ENCODE results near the gene GBX2. TPM values are rescaled to one million over a fixed set of nuclear protein-coding genes. Genes with fewer than 3 reads are reported as not detected.

GBX2 gene
- total and polyA plus RNA-seq, 10 of the 15 experiments (the other 5 are each of a cell fraction or from before 2014, with no cell fraction given) = not detected

- no peak for TF ChIP-seq E2F4 (IDR thresholded peaks at IDR 0.05; ENCODE audit: low read depth, low read length)
- no peak for TF ChIP-seq STAT3 (IDR thresholded peaks at IDR 0.05; ENCODE audit: low read depth, low read length)
- no peak for TF ChIP-seq SPI1 (IDR thresholded peaks at IDR 0.05; ENCODE audit: borderline replicate concordance, insufficient read depth, low read depth, low read length)
- TF ChIP-seq TBL1XR1 (IDR thresholded peaks at IDR 0.05; ENCODE audit: low read depth, low read length) = no peak
- TF ChIP-seq NRF1 (conservative IDR thresholded peaks at IDR 0.05; ENCODE audit: low read depth, low read length) = no peak
- TF ChIP-seq ZNF384 (IDR thresholded peaks at IDR 0.05; ENCODE audit: borderline replicate concordance, low read depth, low read length) = no peak
- TF ChIP-seq POLR2A (IDR thresholded peaks at IDR 0.05; ENCODE audit: low read depth, low read length) = no peak
- TF ChIP-seq SIN3A (IDR thresholded peaks at IDR 0.05; ENCODE audit: low read depth, low read length) = no peak
- TF ChIP-seq SMC3 (IDR thresholded peaks at IDR 0.05; ENCODE audit: borderline replicate concordance, low read length) = no peak
- no peak for TF ChIP-seq PKNOX1 (IDR thresholded peaks at IDR 0.05)
Measured at GRCh38 chr2:236155406-236155805, 12.8 kb downstream of the GBX2 start (continued).

GRCh38 chr2:236146436-236146835, 21.8 kb downstream of the GBX2 start:
- no peak overlapping the region for H3K27ac ChIP-seq (ENCODE audit: control insufficient read depth, insufficient read depth)
- H3K36me3 ChIP-seq (ENCODE audit: control insufficient read depth in 2 of 2, insufficient read depth in 2 of 2, low read length in 1 of 2) = no peaks in the 10 kb centered on the region
- no peaks in the 10 kb centered on the region for H3K4me1 ChIP-seq (ENCODE audit: control insufficient read depth, insufficient read depth, low read length)
- SMC1A ChIA-PET (ENCODE audit: uncharacterized antibody, unreplicated experiment) = no interaction called here
- BruUV-seq (replicated peaks) = no TSS peak
- H3K9ac ChIP-seq (ENCODE audit: control insufficient read depth, insufficient read depth, low read length) = no peak overlapping the region
- 51% methylated on average over 7 of the region's 7 CpGs for WGBS (ENCODE audit: insufficient coverage, insufficient replicate concordance, low lambda C conversion rate, missing lambda C conversion rate)
- H4K20me1 ChIP-seq (ENCODE audit: control insufficient read depth, insufficient read depth) = no peaks in the 10 kb centered on the region
- ATAC-seq (no peak), FAIRE-seq (no peak), DNase-seq (ENCODE audit: low read depth, low spot score) (no peak)
- H3K79me2 ChIP-seq (ENCODE audit: control insufficient read depth, insufficient read depth, low read length) = no peaks in the 10 kb centered on the region
- CTCF ChIA-PET = no interaction called here
- H3K4me3 ChIP-seq = no peak overlapping the region
- H3K27me3 ChIP-seq (replicated peaks in 1 of 2; ENCODE audit: control insufficient read depth in 2 of 2, insufficient read depth in 2 of 2, low read length in 1 of 2) = no peaks in the 10 kb centered on the region
- POLR2A ChIA-PET = no interaction called here
- no peaks in the 10 kb centered on the region for H3K9me3 ChIP-seq (replicated peaks; ENCODE audit: control insufficient read depth, insufficient read depth, low read length)
- H3K4me2 ChIP-seq (ENCODE audit: control insufficient read depth, insufficient read depth) = no peak overlapping the region
- H2AFZ ChIP-seq (ENCODE audit: control insufficient read depth, low read depth, low read length) = no peak overlapping the region
- intact Hi-C loops (cut with micrococcal nuclease; ENCODE audit: unreplicated experiment) = no loop called here
- RAD21 ChIA-PET (ENCODE audit: unreplicated experiment) = no interaction called here
- in situ Hi-C loops (cut with MboI) = no loop called here
- TF ChIP-seq HDAC2 (IDR thresholded peaks at IDR 0.05) = no peak
- no peak for TF ChIP-seq RBBP5 (conservative IDR thresholded peaks at IDR 0.05)
- TF ChIP-seq KAT2A (conservative IDR thresholded peaks at IDR 0.05; ENCODE audit: control insufficient read depth, low read depth, low read length) = no peak
- TF ChIP-seq PRDM15 (CRISPR knock-in tag; IDR thresholded peaks at IDR 0.05) = no peak
- TF ChIP-seq HDGF (IDR thresholded peaks at IDR 0.05) = no peak
- TF ChIP-seq NKRF (conservative IDR thresholded peaks at IDR 0.05) = no peak
- TF ChIP-seq NR2C2 (IDR thresholded peaks at IDR 0.05; ENCODE audit: borderline replicate concordance, control insufficient read depth, insufficient read length, low read depth) = no peak

Measured in GM12878 (cell line).